ENCODE measurements around the gene A1BG. TPM values are rescaled to one million over a fixed set of nuclear protein-coding genes. Genes with fewer than 3 reads are reported as not detected.

The A1BG gene
- total RNA-seq, 3 donors from 2014 or later = 2.0 to 3.7 (median 2.7) TPM

DNA sequence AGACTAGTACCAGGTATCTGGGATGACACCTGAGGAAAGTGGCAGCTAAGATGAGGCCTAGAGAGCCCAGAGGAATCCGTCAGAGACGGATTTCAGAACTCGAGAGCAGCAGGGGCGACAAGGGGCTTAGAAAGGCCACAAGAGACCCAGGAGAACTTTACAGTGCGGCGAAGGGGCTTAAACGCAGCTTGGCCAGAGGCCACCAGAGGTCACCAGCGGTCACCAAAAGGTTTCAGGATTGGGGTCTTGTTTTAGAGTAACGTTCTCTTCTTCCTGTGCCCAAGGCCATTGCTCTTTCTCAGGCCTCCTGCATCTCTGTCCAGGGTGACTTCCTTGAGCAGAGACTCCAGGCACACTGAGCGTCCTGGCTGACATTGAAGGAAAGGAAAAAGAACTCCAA, 24.3 kb downstream of the A1BG start:
- ATAC-seq (no peak), DNase-seq (no peak)
- Histone ChIP-seq H3K4me3 (no peak overlapping the region), H3K9me3 (no peaks in the 10 kb centered on the region), H3K4me1 (ENCODE audit: low read depth) (peaks cover 19% of the 10 kb centered on the region), H3K36me3 (ENCODE audit: low read depth) (no peaks in the 10 kb centered on the region)
- intact Hi-C loops (cut with DNase I, micrococcal nuclease) = no loop called here
- TF ChIP-seq, protein P1, sequence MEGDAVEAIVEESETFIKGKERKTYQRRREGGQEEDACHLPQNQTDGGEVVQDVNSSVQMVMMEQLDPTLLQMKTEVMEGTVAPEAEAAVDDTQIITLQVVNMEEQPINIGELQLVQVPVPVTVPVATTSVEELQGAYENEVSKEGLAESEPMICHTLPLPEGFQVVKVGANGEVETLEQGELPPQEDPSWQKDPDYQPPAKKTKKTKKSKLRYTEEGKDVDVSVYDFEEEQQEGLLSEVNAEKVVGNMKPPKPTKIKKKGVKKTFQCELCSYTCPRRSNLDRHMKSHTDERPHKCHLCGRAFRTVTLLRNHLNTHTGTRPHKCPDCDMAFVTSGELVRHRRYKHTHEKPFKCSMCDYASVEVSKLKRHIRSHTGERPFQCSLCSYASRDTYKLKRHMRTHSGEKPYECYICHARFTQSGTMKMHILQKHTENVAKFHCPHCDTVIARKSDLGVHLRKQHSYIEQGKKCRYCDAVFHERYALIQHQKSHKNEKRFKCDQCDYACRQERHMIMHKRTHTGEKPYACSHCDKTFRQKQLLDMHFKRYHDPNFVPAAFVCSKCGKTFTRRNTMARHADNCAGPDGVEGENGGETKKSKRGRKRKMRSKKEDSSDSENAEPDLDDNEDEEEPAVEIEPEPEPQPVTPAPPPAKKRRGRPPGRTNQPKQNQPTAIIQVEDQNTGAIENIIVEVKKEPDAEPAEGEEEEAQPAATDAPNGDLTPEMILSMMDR (IDR thresholded peaks at IDR 0.05) = no peak

DNA sequence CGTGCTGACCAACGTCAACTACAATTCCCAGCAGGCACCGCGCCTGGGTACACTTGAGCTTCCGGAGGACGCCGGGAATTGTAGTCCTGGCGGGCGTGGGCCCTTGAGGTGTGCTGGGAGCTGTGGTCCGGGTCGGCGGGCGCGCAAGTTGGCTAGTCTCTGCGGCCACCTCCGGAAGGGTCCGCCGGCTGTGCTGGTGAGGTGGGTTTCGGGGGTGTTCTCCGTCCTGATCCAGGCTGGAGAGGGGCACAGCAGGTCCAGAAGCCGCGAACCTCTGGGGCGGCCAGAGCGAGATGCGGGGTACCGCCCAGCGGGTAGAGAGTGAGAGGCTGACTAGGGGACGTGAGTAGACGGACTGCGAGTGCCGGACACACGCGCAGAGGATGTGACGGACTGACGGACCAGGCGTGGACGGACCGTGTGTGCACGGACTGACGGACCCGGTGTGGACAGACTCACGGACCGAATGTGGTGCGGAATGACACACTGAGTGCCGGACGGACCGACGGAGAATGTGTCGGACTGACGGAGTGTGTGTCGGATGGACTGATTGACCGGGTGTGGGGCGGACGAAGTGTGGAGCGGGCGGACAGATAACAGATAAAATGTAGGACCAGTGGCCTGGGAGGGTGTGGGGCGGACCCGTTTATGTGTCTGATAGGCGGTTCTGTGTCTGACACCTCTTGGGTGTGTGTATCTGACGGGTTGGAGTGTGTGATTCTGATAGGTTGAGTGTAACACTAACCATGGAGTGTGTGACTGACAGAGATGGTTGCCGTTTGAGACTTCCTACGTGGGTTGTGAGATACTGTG, 26.2 kb downstream of the A1BG start, which contains the start of gene ZSCAN22:
Gene ZSCAN22 (plus strand): TSS at position 81 of the 813 bp plus-strand sequence. CDS start 7,809 bp downstream, outside the sequence.
- intact Hi-C loops (cut with DNase I, micrococcal nuclease) = no loop called here
- Histone ChIP-seq H3K9me3 (no peaks in the 10 kb centered on the region), H3K36me3 (ENCODE audit: low read depth) (no peaks in the 10 kb centered on the region), H3K4me3 (peak within 1 kb of the TSS; percentile 46), H3K4me1 (ENCODE audit: low read depth) (peaks cover 19% of the 10 kb centered on the region)
- TF ChIP-seq, protein P1 (IDR thresholded peaks at IDR 0.05) = no peak
- ATAC-seq (peak; percentile 97), DNase-seq (peak; percentile 97 to 99 (median 98))

DNA sequence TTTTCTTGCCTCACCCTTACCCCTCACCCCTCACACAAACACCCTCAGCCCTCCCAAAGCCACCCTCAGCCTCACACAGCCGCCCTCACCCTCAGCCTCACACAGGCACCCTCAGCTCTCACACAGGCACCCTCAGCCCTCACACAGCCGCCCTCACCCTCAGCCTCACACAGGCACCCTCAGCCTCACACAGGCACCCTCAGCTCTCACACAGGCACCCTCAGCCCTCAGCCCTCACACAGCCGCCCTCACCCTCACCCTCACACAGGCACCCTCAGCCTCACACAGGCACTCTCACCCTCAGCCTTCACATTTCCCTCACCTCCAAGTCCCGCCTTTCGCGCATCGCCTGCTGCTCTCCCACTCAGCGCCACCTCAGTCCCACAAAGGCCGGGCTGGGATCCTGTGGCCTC, 26.8 kb downstream of the A1BG start:
- DNase-seq = no peak
- H3K4me1 ChIP-seq (ENCODE audit: low read depth) = peaks cover 19% of the 10 kb centered on the region
- peak; percentile 16 for ATAC-seq

DNA sequence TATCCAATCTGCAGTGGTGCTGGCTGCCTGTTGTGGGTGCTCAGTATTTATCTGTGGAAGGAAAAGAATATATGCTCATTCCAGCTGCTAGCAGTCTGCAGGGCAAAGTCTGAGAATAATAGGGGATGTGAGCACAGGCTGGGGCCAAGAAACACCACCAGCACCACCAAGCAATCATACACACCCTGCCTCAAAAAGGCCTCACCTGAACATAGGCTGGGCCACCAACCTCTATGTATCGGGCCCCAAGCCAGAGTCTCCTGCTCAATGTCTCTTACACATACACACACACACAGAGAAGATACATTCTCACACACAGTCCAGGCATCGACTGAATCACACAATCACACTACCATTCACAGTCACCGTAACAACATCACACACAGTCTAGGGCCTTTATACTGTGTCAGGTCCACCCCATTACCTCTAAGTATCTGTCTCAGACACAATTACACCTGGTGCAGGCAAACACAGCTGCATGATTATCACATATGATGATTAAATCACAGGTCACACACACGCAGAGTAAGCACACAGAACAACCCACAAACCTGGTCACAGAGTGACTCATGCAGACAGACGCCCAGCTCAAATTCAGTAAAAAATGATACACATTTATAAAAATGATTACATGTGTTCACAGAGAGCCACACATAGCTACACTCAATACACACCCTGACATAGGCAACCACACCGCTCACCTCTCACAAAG, 27.8 kb downstream of the A1BG start:
- Histone ChIP-seq H3K4me3 (no peak overlapping the region), H3K4me1 (ENCODE audit: low read depth) (peaks cover 19% of the 10 kb centered on the region), H3K9me3 (no peaks in the 10 kb centered on the region), H3K36me3 (ENCODE audit: low read depth) (no peaks in the 10 kb centered on the region)
- TF ChIP-seq, protein P1 (IDR thresholded peaks at IDR 0.05) = no peak
- DNase-seq = no peak
- no peak for ATAC-seq
- intact Hi-C loops (cut with DNase I, micrococcal nuclease) = no loop called here

More for the DNA sequence above, 26.8 kb downstream of the A1BG start:
- peak overlapping the region; percentile 46 for H3K4me3 ChIP-seq
- TF ChIP-seq, protein P1 (IDR thresholded peaks at IDR 0.05) = no peak
- intact Hi-C loops (cut with DNase I, micrococcal nuclease) = no loop called here
- no peaks in the 10 kb centered on the region for H3K9me3 ChIP-seq
- H3K36me3 ChIP-seq (ENCODE audit: low read depth) = no peaks in the 10 kb centered on the region

DNA sequence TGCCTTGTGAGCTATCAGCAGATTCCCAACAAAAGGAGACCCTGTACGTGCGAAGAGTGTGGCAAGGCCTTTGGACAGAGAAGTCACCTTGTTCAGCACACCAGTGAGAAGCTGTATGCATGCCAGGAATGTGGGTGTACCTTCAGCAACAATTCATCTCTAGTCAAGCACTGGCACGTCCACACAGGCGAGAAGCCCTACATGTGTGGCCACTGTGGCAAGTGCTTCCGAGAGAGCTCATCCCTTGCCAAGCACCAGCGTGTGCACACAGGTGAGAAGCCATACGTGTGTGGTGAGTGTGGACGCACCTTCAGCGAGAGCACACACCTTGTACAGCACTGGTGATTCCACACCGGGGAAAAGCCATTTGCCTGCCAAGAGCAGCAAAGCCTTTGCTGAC, 34.1 kb downstream of the A1BG start:
- H3K4me3 ChIP-seq = no peak overlapping the region
- ATAC-seq = no peak
- no peaks in the 10 kb centered on the region for H3K36me3 ChIP-seq (ENCODE audit: low read depth)
- TF ChIP-seq, protein P1 (IDR thresholded peaks at IDR 0.05) = no peak
- no peaks in the 10 kb centered on the region for H3K9me3 ChIP-seq
- intact Hi-C loops (cut with DNase I, micrococcal nuclease) = no loop called here
- DNase-seq = no peak
- H3K4me1 ChIP-seq (ENCODE audit: low read depth) = no peaks in the 10 kb centered on the region
